Activated CD4-positive, alpha-beta T cell treated with anti-CD3 and anti-CD28 coated beads, Interleukin-2, amount 10 ng/mL, durations not matched to agents 7 days and 5 days (primary cell): ENCODE results near the gene CHDH. TPM values are rescaled to one million over a fixed set of nuclear protein-coding genes. Genes with fewer than 3 reads are reported as not detected.

Experiments
- CTCF ChIA-PET: fragments of 350-600 bp; sonication (Branson Sonifier 250); formaldehyde crosslinking; loops from one replicate; lab custom pipeline; 2021; ENCODE audit warnings: antibody characterized with exemption; lab: Charles Lee
- POLR2A ChIA-PET: fragments of 350-600 bp; sonication (Branson Sonifier 250); formaldehyde crosslinking; loops from one replicate; lab custom pipeline; 2021; ENCODE audit warnings: antibody characterized with exemption; lab: Charles Lee
- DNase-seq: peaks from one replicate; pipeline ENCODE4 v3.0.0-alpha.2; 2020
- H3K27ac Mint-ChIP-seq: one replicate; pipeline ENCODE4 v1.8.0; 2021; ENCODE audit warnings: mild to moderate bottlenecking, moderate library complexity, mixed read lengths
- H3K27me3 Mint-ChIP-seq: one replicate; pipeline ENCODE4 v1.8.0; 2021; ENCODE audit warnings: mixed read lengths
- H3K36me3 Mint-ChIP-seq: one replicate; pipeline ENCODE4 v1.8.0; 2021; ENCODE audit warnings: low read depth, mixed read lengths
- H3K4me1 Mint-ChIP-seq: one replicate; pipeline ENCODE4 v1.8.0; 2021; ENCODE audit warnings: mixed read lengths
- H3K4me3 Mint-ChIP-seq: one replicate; pipeline ENCODE4 v1.8.0; 2021; ENCODE audit warnings: mild to moderate bottlenecking, moderate library complexity, mixed read lengths
- H3K9me3 Mint-ChIP-seq: one replicate; pipeline ENCODE4 v1.8.0; 2021; ENCODE audit warnings: mixed read lengths
- total RNA-seq, 2 experiments: library from RNA; stranded (reverse); gene quantifications; one replicate each; pipeline ENCODE4 v1.2.3, GENCODE V29; 2021

Gene CHDH
- total RNA-seq, 2 experiments from 2014 or later: 0.40 to 0.79 TPM

DNA sequence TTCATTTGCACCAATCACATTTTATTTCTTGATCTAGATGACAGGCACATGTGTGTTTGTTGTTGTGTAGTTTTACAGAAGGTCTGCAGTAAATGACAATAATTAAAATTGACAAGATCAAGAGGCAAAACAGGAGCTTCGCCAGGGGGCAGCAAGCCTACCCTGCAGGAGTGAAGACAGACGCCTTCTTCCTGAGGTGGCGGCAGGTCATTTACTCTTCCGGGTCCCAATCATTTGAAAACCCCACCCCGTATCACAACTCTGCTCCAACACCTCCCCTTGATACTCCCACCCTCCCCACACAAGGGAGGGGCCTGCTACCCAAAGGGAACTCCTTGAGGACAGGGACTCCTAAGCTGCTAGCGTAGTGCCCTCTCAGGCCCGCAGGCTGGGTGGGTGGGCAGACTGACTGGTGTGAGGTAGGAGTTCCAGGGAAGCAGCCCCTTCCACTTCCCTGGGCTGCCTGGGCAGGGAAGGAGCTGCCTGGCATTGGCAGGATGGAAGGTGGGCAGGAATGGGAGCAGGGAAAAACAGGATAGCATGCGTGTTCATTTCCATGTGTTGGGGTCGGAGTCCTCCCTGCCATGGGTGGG, 13.1 kb downstream of the CHDH start:
- Mint-ChIP-seq H3K27ac (no peak overlapping the region), H3K4me1 (no peaks in the 10 kb centered on the region), H3K4me3 (no peak overlapping the region), H3K27me3 (no peaks in the 10 kb centered on the region), H3K9me3 (no peaks in the 10 kb centered on the region), H3K36me3 (no peaks in the 10 kb centered on the region)
- CTCF ChIA-PET: no interaction called here
- no peak for DNase-seq
- POLR2A ChIA-PET: no interaction called here

DNA sequence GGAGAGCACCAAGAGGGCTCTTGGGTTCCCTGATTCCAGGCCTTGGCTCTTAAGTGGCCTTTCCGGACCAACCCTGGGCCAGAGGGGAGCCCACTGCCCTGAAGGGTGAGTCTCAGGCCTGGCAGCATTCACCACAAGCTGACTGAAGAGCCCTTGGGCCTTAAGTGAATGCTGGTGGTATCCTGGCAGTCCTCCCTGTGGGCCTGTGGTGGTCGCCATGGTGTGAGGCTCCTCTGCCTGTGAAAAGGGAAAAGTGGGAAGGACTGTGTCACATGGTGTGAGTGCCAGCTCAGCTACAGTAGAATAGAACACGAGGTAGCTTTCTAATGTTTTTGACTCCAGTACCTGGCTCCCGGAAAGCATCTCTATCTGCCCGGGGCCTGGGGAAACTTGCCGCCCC, 15.3 kb downstream of the CHDH start:
- ChIA-PET CTCF (no interaction called here), POLR2A (no interaction called here)
- no peaks in the 10 kb centered on the region for H3K4me1 Mint-ChIP-seq
- H3K27me3 Mint-ChIP-seq: peaks cover 3% of the 10 kb centered on the region
- no peak overlapping the region for H3K27ac Mint-ChIP-seq
- no peaks in the 10 kb centered on the region for H3K9me3 Mint-ChIP-seq
- H3K36me3 Mint-ChIP-seq: no peaks in the 10 kb centered on the region
- DNase-seq: no peak
- no peak overlapping the region for H3K4me3 Mint-ChIP-seq

DNA sequence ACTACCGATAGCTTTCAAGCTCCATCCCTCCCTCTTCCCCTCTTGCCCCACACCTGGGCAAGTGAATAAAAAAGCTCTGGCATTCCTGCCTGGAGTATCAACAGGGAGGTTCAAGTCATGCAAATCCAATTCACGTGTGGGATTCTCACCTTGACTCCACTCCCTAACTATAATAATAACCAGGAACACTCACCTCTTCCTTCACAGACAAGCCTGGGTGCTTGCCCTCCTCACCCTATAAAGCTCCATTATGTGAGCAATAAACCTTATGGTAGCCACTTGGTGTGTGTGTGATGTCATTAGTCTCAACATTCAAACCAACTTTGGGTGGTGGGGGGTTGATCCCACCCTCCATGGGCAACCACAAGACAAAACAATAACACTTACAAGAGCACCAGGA, 16.6 kb downstream of the CHDH start:
- Mint-ChIP-seq H3K27me3 (peaks cover 14% of the 10 kb centered on the region), H3K4me1 (no peaks in the 10 kb centered on the region), H3K9me3 (no peaks in the 10 kb centered on the region), H3K27ac (no peak overlapping the region), H3K4me3 (no peak overlapping the region), H3K36me3 (no peaks in the 10 kb centered on the region)
- ChIA-PET POLR2A (no interaction called here), CTCF (no interaction called here)
- no peak for DNase-seq

DNA sequence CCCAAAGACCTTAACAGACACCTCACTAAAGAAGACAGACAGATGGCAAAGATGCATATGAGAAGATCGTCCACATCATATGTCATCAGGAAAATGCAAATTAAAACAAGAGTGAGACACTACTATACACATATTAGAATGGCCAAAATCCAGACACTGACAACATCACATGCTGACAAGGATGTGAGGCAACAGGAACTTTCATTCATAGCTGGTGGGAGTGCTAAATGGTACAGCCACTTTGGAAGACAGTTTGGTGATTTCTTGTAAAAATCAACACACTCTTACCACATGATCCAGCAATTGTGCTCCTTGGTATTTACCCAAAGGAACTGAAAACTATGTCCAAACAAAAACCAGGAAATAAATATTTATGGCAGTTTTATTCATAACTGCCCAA, 17.6 kb downstream of the CHDH start:
- H3K27ac Mint-ChIP-seq: no peak overlapping the region
- peaks cover 15% of the 10 kb centered on the region for H3K27me3 Mint-ChIP-seq
- no peaks in the 10 kb centered on the region for H3K36me3 Mint-ChIP-seq
- no peak for DNase-seq
- H3K4me1 Mint-ChIP-seq: no peaks in the 10 kb centered on the region
- no peaks in the 10 kb centered on the region for H3K9me3 Mint-ChIP-seq
- ChIA-PET CTCF (no interaction called here), POLR2A (no interaction called here)
- H3K4me3 Mint-ChIP-seq: no peak overlapping the region

DNA sequence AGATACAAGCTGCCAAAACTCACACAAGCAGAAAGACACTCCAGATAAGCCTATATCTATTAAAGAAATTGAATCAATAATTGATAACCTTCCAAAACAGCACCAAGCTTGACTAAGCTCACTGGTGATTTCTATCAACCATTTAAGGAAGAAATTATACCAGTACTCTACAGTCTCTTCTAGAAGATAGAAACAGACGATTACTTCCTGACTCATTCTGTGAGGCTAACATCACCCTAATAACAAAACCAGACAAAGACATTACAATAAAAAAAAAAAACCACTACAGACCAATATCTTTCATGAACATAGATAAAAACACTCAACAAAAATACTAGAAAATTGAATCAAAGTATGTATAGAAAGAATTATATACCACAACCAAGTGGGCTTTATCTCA, 20.2 kb downstream of the CHDH start:
- Mint-ChIP-seq H3K4me3 (no peak overlapping the region), H3K9me3 (no peaks in the 10 kb centered on the region), H3K4me1 (no peaks in the 10 kb centered on the region), H3K36me3 (no peaks in the 10 kb centered on the region), H3K27ac (no peak overlapping the region), H3K27me3 (peaks cover 15% of the 10 kb centered on the region)
- ChIA-PET POLR2A (no interaction called here), CTCF (no interaction called here)
- DNase-seq: no peak

DNA sequence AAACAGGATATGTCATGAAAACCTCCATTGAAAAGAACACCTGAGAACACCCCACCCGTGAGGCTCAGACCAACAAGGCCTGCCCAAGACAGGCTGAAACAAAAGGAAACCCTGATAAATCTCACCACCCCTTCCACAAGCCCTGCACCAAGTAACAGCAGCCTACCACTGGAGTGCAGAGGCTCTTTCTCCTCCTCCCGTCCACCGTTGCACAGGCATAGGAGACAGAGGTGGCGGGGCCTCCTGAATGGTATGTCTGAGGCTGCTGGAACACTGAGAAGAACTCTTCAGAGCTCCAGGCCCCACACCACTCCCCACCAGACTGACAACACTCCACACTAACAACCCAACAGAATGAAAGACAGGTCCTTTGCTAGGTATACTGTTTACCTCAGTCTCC, 21.4 kb downstream of the CHDH start:
- peaks cover 15% of the 10 kb centered on the region for H3K27me3 Mint-ChIP-seq
- no peak overlapping the region for H3K27ac Mint-ChIP-seq
- POLR2A ChIA-PET: no interaction called here
- H3K4me1 Mint-ChIP-seq: no peaks in the 10 kb centered on the region
- CTCF ChIA-PET: no interaction called here
- DNase-seq: no peak
- H3K36me3 Mint-ChIP-seq: no peaks in the 10 kb centered on the region
- no peak overlapping the region for H3K4me3 Mint-ChIP-seq
- H3K9me3 Mint-ChIP-seq: no peaks in the 10 kb centered on the region

DNA sequence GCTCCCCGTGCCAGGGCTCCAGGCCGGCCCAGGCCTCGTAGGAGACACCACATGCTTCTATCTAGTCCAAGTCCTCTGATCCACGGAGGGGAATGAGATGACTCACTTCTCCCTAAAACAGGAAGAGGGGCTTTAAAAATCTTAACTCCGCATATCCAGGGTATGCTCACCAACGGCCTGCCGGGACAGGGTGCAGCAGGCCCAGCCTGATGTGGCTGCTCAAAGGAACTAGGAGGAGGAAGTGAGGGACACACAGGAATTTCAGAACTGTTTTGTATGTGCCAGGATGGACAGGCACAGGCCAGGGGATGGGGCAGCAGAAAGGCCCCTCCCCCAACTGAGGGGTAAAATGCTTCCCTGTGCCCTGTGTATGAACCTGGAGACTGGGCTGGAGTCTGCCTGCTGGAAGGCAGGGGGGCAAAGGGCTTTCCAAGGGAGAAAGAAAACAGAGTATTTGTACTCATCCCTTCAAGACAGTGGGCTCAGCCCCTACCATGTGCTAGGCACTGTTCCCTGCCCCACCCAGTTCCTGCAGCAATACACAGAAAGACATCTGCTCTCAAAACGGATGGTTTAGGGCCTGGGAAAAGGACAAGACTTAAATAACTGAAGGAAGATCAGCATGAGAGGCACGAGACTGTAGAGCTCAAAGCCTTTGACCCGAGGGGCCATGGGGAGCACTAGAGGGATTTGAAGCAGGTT, 22.1 kb downstream of the CHDH start:
- ChIA-PET CTCF (no interaction called here), POLR2A (no interaction called here)
- Mint-ChIP-seq H3K4me1 (no peaks in the 10 kb centered on the region), H3K4me3 (no peak overlapping the region), H3K36me3 (no peaks in the 10 kb centered on the region), H3K27ac (peak overlapping the region; percentile 22), H3K9me3 (no peaks in the 10 kb centered on the region), H3K27me3 (peaks cover 15% of the 10 kb centered on the region)
- DNase-seq: no peak

DNA sequence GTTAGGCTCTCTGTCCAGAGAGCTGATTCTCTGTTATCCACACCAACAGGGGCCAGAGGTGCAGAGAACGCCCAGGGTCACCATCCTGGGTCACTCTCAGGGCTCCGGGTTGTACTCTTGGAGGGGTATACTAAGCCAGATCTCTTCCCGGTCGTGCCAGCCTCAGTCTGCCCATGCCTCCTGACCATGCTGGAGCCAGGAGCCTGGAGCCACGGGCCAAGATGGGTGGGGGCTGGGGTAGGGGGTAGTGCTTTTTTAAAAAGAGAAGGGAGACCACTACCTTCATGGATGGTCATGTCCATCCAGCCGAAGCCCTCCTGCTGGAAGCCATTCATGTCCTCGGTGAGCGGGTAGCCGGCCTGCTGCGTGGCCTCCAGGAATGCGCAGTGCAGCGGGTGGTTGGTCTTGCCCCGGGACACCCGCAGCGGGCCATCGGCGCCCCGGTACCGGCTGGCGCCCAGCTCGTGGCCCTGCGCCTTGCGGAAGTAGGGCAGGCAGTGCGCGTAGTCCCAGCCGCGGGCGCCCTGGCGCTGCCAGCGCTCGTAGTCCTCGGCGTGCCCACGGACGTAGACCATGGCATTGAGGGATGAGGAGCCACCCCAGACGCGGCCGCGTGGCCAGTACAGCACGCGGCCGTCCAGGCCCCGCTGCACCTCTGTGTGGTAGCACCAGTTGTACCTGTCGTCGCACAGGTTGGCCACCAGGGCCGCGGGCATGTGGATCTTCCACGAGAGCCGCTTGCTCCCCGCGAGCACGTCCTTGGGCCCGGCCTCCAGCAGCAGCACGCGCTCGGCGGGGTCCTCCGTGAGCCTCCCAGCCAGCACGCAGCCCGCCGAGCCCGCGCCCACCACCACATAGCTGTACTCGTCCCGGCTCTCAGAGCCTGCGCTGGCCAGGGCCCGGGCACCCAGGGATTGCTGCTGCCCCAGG, 22.9 kb downstream of the CHDH start:
- no peak for DNase-seq
- no peak overlapping the region for H3K4me3 Mint-ChIP-seq
- H3K9me3 Mint-ChIP-seq: no peaks in the 10 kb centered on the region
- no peak overlapping the region for H3K27ac Mint-ChIP-seq
- H3K36me3 Mint-ChIP-seq: no peaks in the 10 kb centered on the region
- H3K27me3 Mint-ChIP-seq: peaks cover 15% of the 10 kb centered on the region
- H3K4me1 Mint-ChIP-seq: no peaks in the 10 kb centered on the region
- ChIA-PET POLR2A (no interaction called here), CTCF (interaction anchor here (1.5 kb wide), 1 partner anchor 12 kb away, joined by 3 read pairs; no protein-coding TSS in a partner anchor)

DNA sequence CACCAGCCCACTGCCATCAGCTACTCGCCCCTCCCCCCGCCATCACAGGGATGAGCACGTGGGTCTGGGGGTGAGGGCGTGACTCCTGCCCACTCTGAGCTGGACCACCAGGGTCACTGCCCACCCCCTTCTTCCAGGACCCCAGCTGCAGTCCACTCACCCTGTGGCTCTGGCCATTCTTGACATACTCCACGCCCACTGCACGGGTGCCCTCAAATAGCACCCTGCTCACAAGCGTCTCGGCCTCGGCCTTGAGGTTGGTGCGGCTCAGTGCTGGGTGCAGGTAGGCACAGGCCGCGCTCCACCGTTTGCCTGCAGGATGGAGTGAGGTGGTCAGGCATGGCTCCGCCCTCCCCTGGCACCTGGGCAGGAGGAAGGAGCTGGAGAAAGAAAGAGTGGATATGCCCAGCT, 23.9 kb downstream of the CHDH start:
- Mint-ChIP-seq H3K27me3 (peaks cover 16% of the 10 kb centered on the region), H3K9me3 (no peaks in the 10 kb centered on the region), H3K27ac (no peak overlapping the region), H3K36me3 (no peaks in the 10 kb centered on the region), H3K4me3 (no peak overlapping the region), H3K4me1 (peaks cover 3% of the 10 kb centered on the region)
- ChIA-PET POLR2A (no interaction called here), CTCF (interaction anchor here (1.1 to 1.5 kb wide), 2 partner anchors 13 to 18 kb away, joined by 3 read pairs; no protein-coding TSS in a partner anchor)
- no peak for DNase-seq

DNA sequence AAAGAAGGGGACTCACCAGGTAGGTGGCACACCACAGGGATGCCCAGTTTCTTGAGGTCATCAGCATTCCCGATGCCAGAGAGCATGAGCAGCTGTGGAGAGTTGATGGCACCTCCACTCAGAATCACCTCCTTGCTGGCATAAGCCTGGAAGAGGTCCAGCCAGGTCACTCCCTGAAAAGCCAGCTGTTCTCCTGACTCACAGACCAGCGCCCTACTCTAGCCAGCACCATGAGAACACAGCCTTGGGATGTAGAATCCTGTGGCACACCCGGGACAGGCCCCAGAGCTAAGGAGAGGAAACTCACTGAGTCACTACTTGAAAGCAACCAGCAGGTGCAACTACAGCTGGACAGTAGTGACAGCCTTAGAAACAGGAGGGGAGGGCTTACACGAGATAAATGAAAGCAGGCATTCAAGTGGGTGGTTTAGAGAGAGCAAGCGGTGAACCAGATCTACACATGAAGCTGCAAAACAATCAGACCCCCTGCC, 24.5 kb downstream of the CHDH start:
- ChIA-PET POLR2A (no interaction called here), CTCF (interaction anchor here (1.1 to 1.5 kb wide), 2 partner anchors 14 to 17 kb away, joined by 3 read pairs; no protein-coding TSS in a partner anchor)
- H3K27ac Mint-ChIP-seq: no peak overlapping the region
- H3K4me1 Mint-ChIP-seq: peaks cover 3% of the 10 kb centered on the region
- no peak overlapping the region for H3K4me3 Mint-ChIP-seq
- H3K27me3 Mint-ChIP-seq: peaks cover 13% of the 10 kb centered on the region
- H3K9me3 Mint-ChIP-seq: no peaks in the 10 kb centered on the region
- no peaks in the 10 kb centered on the region for H3K36me3 Mint-ChIP-seq
- no peak for DNase-seq

DNA sequence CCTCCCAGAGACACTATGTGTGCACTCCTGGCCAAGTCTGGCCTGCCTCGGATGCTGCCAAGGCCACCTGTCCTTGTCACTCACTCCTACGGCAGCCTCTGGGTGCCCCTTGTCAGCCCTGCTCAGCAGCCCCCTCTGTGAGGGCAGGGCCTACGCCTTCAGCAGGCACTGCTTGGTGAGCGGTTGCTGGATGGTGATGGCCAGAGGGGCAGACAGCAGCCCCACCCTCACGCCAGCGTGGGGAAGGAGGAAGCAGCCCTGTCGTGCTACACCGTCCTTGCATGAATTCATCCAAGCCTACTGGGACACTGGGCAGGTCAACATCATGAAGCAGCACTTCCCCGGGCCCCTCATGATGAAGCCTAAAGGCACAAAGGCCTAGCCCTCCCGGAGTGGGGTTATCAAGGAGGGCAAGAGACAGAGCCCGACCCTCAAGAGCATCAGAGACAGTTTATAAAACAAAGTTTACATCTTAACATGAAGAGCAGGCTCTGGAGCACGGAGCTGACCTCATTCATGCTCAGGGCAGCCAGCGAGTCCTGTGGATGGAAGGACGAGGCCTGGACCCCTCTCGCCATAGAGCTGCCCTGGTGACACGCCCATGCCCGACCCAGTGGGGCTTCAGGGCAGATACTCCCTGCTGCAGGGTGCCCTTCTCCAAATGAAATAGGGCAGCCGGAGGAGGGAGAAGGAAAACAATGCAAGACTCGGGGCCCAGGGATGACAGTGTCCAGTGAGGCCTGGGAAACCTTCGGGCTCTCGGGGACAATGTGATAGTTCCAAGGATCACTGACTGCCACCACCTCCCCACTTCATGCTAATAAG, 25.3 kb downstream of the CHDH start:
- Mint-ChIP-seq H3K27me3 (peaks cover 13% of the 10 kb centered on the region), H3K4me3 (no peak overlapping the region), H3K4me1 (peaks cover 3% of the 10 kb centered on the region), H3K36me3 (no peaks in the 10 kb centered on the region), H3K27ac (no peak overlapping the region), H3K9me3 (no peaks in the 10 kb centered on the region)
- DNase-seq: no peak
- CTCF ChIA-PET: interaction anchor here (1.0 kb wide), 1 partner anchor 17 kb away, joined by 4 read pairs; no protein-coding TSS in a partner anchor
- POLR2A ChIA-PET: no interaction called here

DNA sequence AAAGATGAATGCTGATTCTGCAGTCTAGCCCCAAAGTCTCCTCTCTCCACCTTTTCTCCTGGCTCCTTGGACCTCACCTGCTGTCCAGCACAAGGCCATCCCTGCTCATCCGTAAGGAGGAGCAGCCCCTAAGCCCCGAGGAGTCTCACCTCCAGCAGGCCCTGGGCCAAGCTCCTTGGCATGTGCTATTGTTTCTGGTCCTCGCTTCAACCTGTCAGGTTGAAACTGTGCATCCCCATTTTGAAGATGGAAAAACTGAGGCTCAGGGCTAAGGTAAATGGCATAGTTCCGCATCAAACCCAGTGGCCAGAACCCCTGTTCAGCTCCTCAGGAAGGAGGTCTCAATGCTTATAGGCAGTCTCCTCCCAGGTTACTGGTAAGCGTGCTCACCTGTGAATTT, 26.1 kb downstream of the CHDH start:
- H3K9me3 Mint-ChIP-seq: no peaks in the 10 kb centered on the region
- CTCF ChIA-PET: interaction anchor here (1.0 kb wide), 1 partner anchor 16 kb away, joined by 4 read pairs; no protein-coding TSS in a partner anchor
- H3K27me3 Mint-ChIP-seq: peaks cover 7% of the 10 kb centered on the region
- POLR2A ChIA-PET: no interaction called here
- H3K36me3 Mint-ChIP-seq: no peaks in the 10 kb centered on the region
- no peak for DNase-seq
- H3K4me1 Mint-ChIP-seq: peaks cover 3% of the 10 kb centered on the region
- no peak overlapping the region for H3K4me3 Mint-ChIP-seq
- no peak overlapping the region for H3K27ac Mint-ChIP-seq
